ENCODE measurements around the gene PRMT5. TPM values are rescaled to one million over a fixed set of nuclear protein-coding genes. Genes with fewer than 3 reads are reported as not detected.

PRMT5 gene
- total and polyA plus RNA-seq, 10 donors: 18.6 to 44.7 (median 35.9) TPM

DNA sequence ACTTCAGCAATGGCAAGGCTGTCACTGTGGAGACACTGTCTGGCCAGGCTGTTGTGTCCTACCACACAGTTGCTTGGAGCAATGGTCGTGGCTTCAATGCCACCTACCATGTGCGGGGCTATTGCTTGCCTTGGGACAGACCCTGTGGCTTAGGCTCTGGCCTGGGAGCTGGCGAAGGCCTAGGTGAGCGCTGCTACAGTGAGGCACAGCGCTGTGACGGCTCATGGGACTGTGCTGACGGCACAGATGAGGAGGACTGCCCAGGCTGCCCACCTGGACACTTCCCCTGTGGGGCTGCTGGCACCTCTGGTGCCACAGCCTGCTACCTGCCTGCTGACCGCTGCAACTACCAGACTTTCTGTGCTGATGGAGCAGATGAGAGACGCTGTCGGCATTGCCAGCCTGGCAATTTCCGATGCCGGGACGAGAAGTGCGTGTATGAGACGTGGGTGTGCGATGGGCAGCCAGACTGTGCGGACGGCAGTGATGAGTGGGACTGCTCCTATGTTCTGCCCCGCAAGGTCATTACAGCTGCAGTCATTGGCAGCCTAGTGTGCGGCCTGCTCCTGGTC, 53.3 kb downstream of the PRMT5 start:
- WGBS, 5 donors: 97 to 98% (median 97%) methylated on average over 18 to 20 of the region's 20 CpGs
- intact Hi-C loops (cut with DNase I; ENCODE audit: low total_unique reads): no loop called here
- H3K9me3 ChIP-seq: no peaks in the 10 kb centered on the region
- TF ChIP-seq POLR2AphosphoS5 (IDR thresholded peaks at IDR 0.05): peak in 2 of 3 donors; percentile 20 to 58
- TF ChIP-seq CTCF (IDR thresholded peaks at IDR 0.05 in 8 of 11, conservative IDR thresholded peaks at IDR 0.05 in 3 of 11): no peak
- H3K27me3 ChIP-seq (replicated peaks in 1 of 7): no peaks in the 10 kb centered on the region
- no peak overlapping the region for H3K4me3 ChIP-seq
- H3K36me3 ChIP-seq: peaks cover 11 to 80% (median 63%) of the 10 kb centered on the region in 6 donors
- peak overlapping the region in 1 of 8 donors; percentile 4 for H3K27ac ChIP-seq
- peaks cover 13 to 72% (median 28%) of the 10 kb centered on the region in 6 donors for H3K4me1 ChIP-seq
- DNase-seq: no peak

DNA sequence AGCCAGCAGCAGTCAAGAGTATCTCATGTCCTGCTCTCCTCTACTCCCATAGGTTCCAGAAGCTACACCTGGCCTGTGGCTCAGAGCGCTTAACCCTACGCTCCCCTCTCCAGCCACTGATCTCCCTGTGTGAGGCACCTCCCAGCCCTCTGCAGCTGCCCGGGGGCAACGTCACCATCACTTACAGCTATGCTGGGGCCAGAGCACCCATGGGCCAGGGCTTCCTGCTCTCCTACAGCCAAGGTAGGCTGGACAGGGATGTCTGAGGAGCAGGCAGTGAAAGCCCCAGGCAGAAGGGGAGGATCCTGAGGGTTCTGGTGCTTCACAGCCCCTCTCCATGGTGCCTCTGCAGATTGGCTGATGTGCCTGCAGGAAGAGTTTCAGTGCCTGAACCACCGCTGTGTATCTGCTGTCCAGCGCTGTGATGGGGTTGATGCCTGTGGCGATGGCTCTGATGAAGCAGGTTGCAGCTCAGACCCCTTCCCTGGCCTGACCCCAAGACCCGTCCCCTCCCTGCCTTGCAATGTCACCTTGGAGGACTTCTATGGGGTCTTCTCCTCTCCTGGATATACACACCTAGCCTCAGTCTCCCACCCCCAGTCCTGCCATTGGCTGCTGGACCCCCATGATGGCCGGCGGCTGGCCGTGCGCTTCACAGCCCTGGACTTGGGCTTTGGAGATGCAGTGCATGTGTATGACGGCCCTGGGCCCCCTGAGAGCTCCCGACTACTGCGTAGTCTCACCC, 54.0 kb downstream of the PRMT5 start:
- H3K36me3 ChIP-seq: peaks cover 11 to 73% (median 63%) of the 10 kb centered on the region in 6 donors

DNA sequence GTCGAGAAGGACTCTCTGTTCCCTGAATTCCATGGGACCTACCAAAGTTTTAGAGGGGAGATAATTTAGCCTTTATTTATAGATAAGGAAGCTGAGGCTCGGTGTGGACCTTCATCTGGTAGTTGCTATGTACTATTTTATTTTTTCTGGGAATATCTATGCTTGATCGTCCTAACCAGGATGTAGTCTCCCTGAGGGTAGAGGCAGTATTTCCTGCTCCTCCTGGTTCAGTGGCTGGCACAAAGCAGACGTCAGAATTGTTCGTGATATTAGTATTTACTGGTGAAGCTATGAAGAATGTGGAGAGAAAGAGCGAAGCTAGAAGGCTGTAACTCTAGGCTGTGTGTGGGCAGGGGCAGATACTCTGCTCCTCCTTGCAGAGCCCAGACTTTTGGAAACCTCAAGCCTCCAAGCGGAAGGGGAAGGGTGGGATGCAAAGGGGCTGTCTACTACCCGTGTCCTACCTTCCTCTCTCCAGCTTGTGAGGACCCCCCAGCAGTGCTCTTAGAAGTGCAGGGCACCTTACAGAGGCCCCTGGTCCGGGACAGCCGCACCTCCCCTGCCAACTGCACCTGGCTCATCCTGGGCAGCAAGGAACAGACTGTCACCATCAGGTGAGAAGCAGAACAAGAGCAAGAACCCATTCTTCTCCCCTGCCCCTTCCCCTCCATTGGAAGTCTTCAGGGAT, 56.2 kb downstream of the PRMT5 start:
- Histone ChIP-seq H3K4me1 (peaks cover 24 to 79% (median 44%) of the 10 kb centered on the region in 6 donors), H3K27me3 (replicated peaks in 1 of 7) (no peaks in the 10 kb centered on the region), H3K4me3 (peak overlapping the region; percentile 70 to 97 (median 90)), H3K27ac (peak overlapping the region; percentile 94 to 100 (median 100)), H3K36me3 (peaks cover 11 to 51% (median 48%) of the 10 kb centered on the region in 6 donors), H3K9me3 (no peaks in the 10 kb centered on the region)
- intact Hi-C loops (cut with DNase I; ENCODE audit: low total_unique reads): no loop called here
- WGBS, 5 donors: 54 to 67% (median 61%) methylated on average over 10 of the region's 10 CpGs
- TF ChIP-seq POLR2AphosphoS5 (IDR thresholded peaks at IDR 0.05): no peak
- no peak for TF ChIP-seq POLR2A (IDR thresholded peaks at IDR 0.05)
- TF ChIP-seq CTCF (IDR thresholded peaks at IDR 0.05 in 8 of 11, conservative IDR thresholded peaks at IDR 0.05 in 3 of 11): no peak
- DNase-seq: no peak

More for the DNA sequence above, 54.0 kb downstream of the PRMT5 start:
- Histone ChIP-seq H3K27ac (no peak overlapping the region), H3K27me3 (replicated peaks in 1 of 7) (no peaks in the 10 kb centered on the region), H3K4me1 (peaks cover 20 to 78% (median 35%) of the 10 kb centered on the region in 6 donors), H3K4me3 (no peak overlapping the region), H3K9me3 (no peaks in the 10 kb centered on the region)
- DNase-seq: no peak
- intact Hi-C loops (cut with DNase I; ENCODE audit: low total_unique reads): no loop called here
- 96 to 98% (median 97%) methylated on average over 9 to 15 of the region's 15 CpGs for WGBS, 5 donors
- TF ChIP-seq POLR2AphosphoS5 (IDR thresholded peaks at IDR 0.05) (no peak), CTCF (IDR thresholded peaks at IDR 0.05 in 8 of 11, conservative IDR thresholded peaks at IDR 0.05 in 3 of 11) (no peak), POLR2A (IDR thresholded peaks at IDR 0.05) (no peak)

All from spleen (tissue), 11 donors.